Activated CD4-positive, alpha-beta T cell treated with anti-CD3 and anti-CD28 coated beads for 36 hours (primary cell): Measurements from ENCODE around the gene EGLN1. TPM values are rescaled to one million over a fixed set of nuclear protein-coding genes. Genes with fewer than 3 reads are reported as not detected.

Source experiments
- ATAC-seq: fragments of 200-7000 bp; cut with Tn5 transposase; one replicate; pipeline ENCODE4 v1.10.0; 2021; ENCODE audit warnings: mild to moderate bottlenecking, moderate library complexity
- CTCF ChIA-PET: fragments of 350-600 bp; sonication (Branson Sonifier 250); formaldehyde crosslinking; loops from one replicate; lab custom pipeline; 2021; ENCODE audit warnings: antibody characterized with exemption; lab: Charles Lee
- POLR2A ChIA-PET: fragments of 350-600 bp; sonication (Branson Sonifier 250); formaldehyde crosslinking; loops from one replicate; lab custom pipeline; 2021; ENCODE audit warnings: antibody characterized with exemption, inconsistent platforms; lab: Charles Lee
- DNase-seq: peaks from one replicate; pipeline ENCODE4 v3.0.0-alpha.2; 2020
- H3K27ac Mint-ChIP-seq: one replicate; pipeline ENCODE4 v1.8.0; 2021; ENCODE audit warnings: mixed read lengths
- H3K27me3 Mint-ChIP-seq: one replicate; pipeline ENCODE4 v1.8.0; 2021; ENCODE audit warnings: mixed read lengths
- H3K36me3 Mint-ChIP-seq: one replicate; pipeline ENCODE4 v1.8.0; 2021; ENCODE audit warnings: low read depth, mixed read lengths
- H3K4me1 Mint-ChIP-seq: one replicate; pipeline ENCODE4 v1.8.0; 2021; ENCODE audit warnings: mixed read lengths
- H3K4me3 Mint-ChIP-seq: one replicate; pipeline ENCODE4 v1.8.0; 2021; ENCODE audit warnings: mild to moderate bottlenecking, moderate library complexity, mixed read lengths
- H3K9me3 Mint-ChIP-seq: one replicate; pipeline ENCODE4 v1.8.0; 2021; ENCODE audit warnings: low read depth, mixed read lengths
- intact Hi-C, 2 experiments: fragments of 100-400 bp; cut with DNase I in 1 of 2; cut with micrococcal nuclease in 1 of 2; formaldehyde crosslinking; loops; one replicate each; pipeline versions ENCODE4 v1.14.2 to v1.15.1; 2022 to 2024; cut with DNase I, micrococcal nuclease
- total RNA-seq, 2 experiments: library from RNA; stranded (reverse); gene quantifications; one replicate each; pipeline ENCODE4 v1.2.3, GENCODE V29; 2021

EGLN1 gene
- total RNA-seq, 2 experiments from 2014 or later = 31.5 to 43.7 TPM

- H3K27me3 Mint-ChIP-seq = no peaks in the 10 kb centered on the region
- H3K27ac Mint-ChIP-seq = no peak overlapping the region
- H3K4me3 Mint-ChIP-seq = no peak overlapping the region
- intact Hi-C loops = no loop called here
- no peak for ATAC-seq
- DNase-seq = no peak
- no peaks in the 10 kb centered on the region for H3K9me3 Mint-ChIP-seq
- peaks cover 18% of the 10 kb centered on the region for H3K36me3 Mint-ChIP-seq
- peaks cover 25% of the 10 kb centered on the region for H3K4me1 Mint-ChIP-seq
- POLR2A ChIA-PET = no interaction called here
- CTCF ChIA-PET = interaction anchor here (0.7 kb wide), 1 partner anchor 27 kb away, joined by 3 read pairs; no protein-coding TSS in a partner anchor
Measured at GRCh38 chr1:231329483-231329882, 92.6 kb downstream of the EGLN1 start.

GRCh38 chr1:231327617-231328016, 94.5 kb downstream of the EGLN1 start:
- ATAC-seq (no peak), DNase-seq (no peak)
- POLR2A ChIA-PET = no interaction called here
- H3K36me3 Mint-ChIP-seq = peaks cover 8% of the 10 kb centered on the region
- intact Hi-C loops = no loop called here
- H3K9me3 Mint-ChIP-seq = no peaks in the 10 kb centered on the region
- peaks cover 11% of the 10 kb centered on the region for H3K4me1 Mint-ChIP-seq
- no peak overlapping the region for H3K27ac Mint-ChIP-seq
- H3K27me3 Mint-ChIP-seq = no peaks in the 10 kb centered on the region
- CTCF ChIA-PET = no interaction called here
- H3K4me3 Mint-ChIP-seq = no peak overlapping the region

- POLR2A ChIA-PET = no interaction called here
- H3K9me3 Mint-ChIP-seq = no peaks in the 10 kb centered on the region
- DNase-seq (no peak), ATAC-seq (no peak)
- H3K27me3 Mint-ChIP-seq = no peaks in the 10 kb centered on the region
- H3K4me1 Mint-ChIP-seq = peaks cover 4% of the 10 kb centered on the region
- intact Hi-C loops = no loop called here
- H3K4me3 Mint-ChIP-seq = no peak overlapping the region
- CTCF ChIA-PET = no interaction called here
- no peak overlapping the region for H3K27ac Mint-ChIP-seq
- H3K36me3 Mint-ChIP-seq = no peaks in the 10 kb centered on the region
Measured at GRCh38 chr1:231326248-231326647, 95.8 kb downstream of the EGLN1 start.

GRCh38 chr1:231324660-231325059, 97.4 kb downstream of the EGLN1 start:
- DNase-seq (no peak), ATAC-seq (no peak)
- no peaks in the 10 kb centered on the region for H3K9me3 Mint-ChIP-seq
- intact Hi-C loops = no loop called here
- no peak overlapping the region for H3K4me3 Mint-ChIP-seq
- H3K27ac Mint-ChIP-seq = no peak overlapping the region
- ChIA-PET POLR2A (interaction anchor here (0.8 kb wide), 1 partner anchor 13 kb away, joined by 4 read pairs; the partner anchor contains the start of genes EXOC8 and SPRTN), CTCF (no interaction called here)
- peaks cover 2% of the 10 kb centered on the region for H3K4me1 Mint-ChIP-seq
- H3K27me3 Mint-ChIP-seq = no peaks in the 10 kb centered on the region
- no peaks in the 10 kb centered on the region for H3K36me3 Mint-ChIP-seq

- Mint-ChIP-seq H3K36me3 (no peaks in the 10 kb centered on the region), H3K27me3 (no peaks in the 10 kb centered on the region), H3K9me3 (no peaks in the 10 kb centered on the region), H3K4me3 (no peak overlapping the region), H3K4me1 (no peaks in the 10 kb centered on the region), H3K27ac (no peak overlapping the region)
- POLR2A ChIA-PET = no interaction called here
- ATAC-seq (no peak), DNase-seq (no peak)
- CTCF ChIA-PET = no interaction called here
- intact Hi-C loops = no loop called here
Measured at GRCh38 chr1:231322880-231323530, 99.1 kb downstream of the EGLN1 start.

GRCh38 chr1:231319080-231319479, 103.0 kb downstream of the EGLN1 start:
- no peaks in the 10 kb centered on the region for H3K27me3 Mint-ChIP-seq
- CTCF ChIA-PET = interaction anchor here (0.6 kb wide), 1 partner anchor 127 kb away, joined by 5 read pairs; no protein-coding TSS in a partner anchor
- DNase-seq (no peak), ATAC-seq (no peak)
- no peaks in the 10 kb centered on the region for H3K4me1 Mint-ChIP-seq
- no peaks in the 10 kb centered on the region for H3K9me3 Mint-ChIP-seq
- intact Hi-C loops = no loop called here
- H3K4me3 Mint-ChIP-seq = no peak overlapping the region
- no peak overlapping the region for H3K27ac Mint-ChIP-seq
- POLR2A ChIA-PET = interaction anchor here (0.5 kb wide), 1 partner anchor 295 kb away, joined by 4 read pairs; no protein-coding TSS in a partner anchor
- no peaks in the 10 kb centered on the region for H3K36me3 Mint-ChIP-seq

- no peak overlapping the region for H3K4me3 Mint-ChIP-seq
- DNase-seq (no peak), ATAC-seq (no peak)
- H3K27me3 Mint-ChIP-seq = no peaks in the 10 kb centered on the region
- no peaks in the 10 kb centered on the region for H3K4me1 Mint-ChIP-seq
- no peaks in the 10 kb centered on the region for H3K36me3 Mint-ChIP-seq
- H3K27ac Mint-ChIP-seq = no peak overlapping the region
- no peaks in the 10 kb centered on the region for H3K9me3 Mint-ChIP-seq
- ChIA-PET POLR2A (interaction anchor here (0.5 kb wide), 1 partner anchor 294 kb away, joined by 4 read pairs; no protein-coding TSS in a partner anchor), CTCF (interaction anchor here (0.9 kb wide), 1 partner anchor 17 kb away, joined by 3 read pairs; no protein-coding TSS in a partner anchor)
- intact Hi-C loops = no loop called here
Measured at GRCh38 chr1:231318568-231318967, 103.5 kb downstream of the EGLN1 start.

- Mint-ChIP-seq H3K27ac (no peak overlapping the region), H3K4me1 (no peaks in the 10 kb centered on the region), H3K36me3 (no peaks in the 10 kb centered on the region), H3K27me3 (no peaks in the 10 kb centered on the region), H3K9me3 (no peaks in the 10 kb centered on the region), H3K4me3 (no peak overlapping the region)
- POLR2A ChIA-PET = no interaction called here
- intact Hi-C loops = no loop called here
- DNase-seq (no peak), ATAC-seq (no peak)
- CTCF ChIA-PET = interaction anchor here (0.9 to 1.6 kb wide), 4 partner anchors 18 to 272 kb away, joined by 3 to 4 read pairs (median 4); no protein-coding TSS in a partner anchor
Measured at GRCh38 chr1:231318015-231318355, 104.1 kb downstream of the EGLN1 start.

- intact Hi-C loops = no loop called here
- ATAC-seq (no peak), DNase-seq (no peak)
- H3K4me3 Mint-ChIP-seq = no peak overlapping the region
- H3K36me3 Mint-ChIP-seq = no peaks in the 10 kb centered on the region
- H3K27ac Mint-ChIP-seq = no peak overlapping the region
- H3K4me1 Mint-ChIP-seq = no peaks in the 10 kb centered on the region
- H3K9me3 Mint-ChIP-seq = no peaks in the 10 kb centered on the region
- ChIA-PET POLR2A (no interaction called here), CTCF (interaction anchor here (0.7 to 2.6 kb wide), 7 partner anchors 16 to 286 kb away, joined by 3 to 10 read pairs (median 4); no protein-coding TSS in a partner anchor)
- no peaks in the 10 kb centered on the region for H3K27me3 Mint-ChIP-seq
Measured at GRCh38 chr1:231317306-231318014, 104.6 kb downstream of the EGLN1 start.

GRCh38 chr1:231315887-231316286, 106.2 kb downstream of the EGLN1 start:
- no peak overlapping the region for H3K27ac Mint-ChIP-seq
- no peaks in the 10 kb centered on the region for H3K4me1 Mint-ChIP-seq
- no peak overlapping the region for H3K4me3 Mint-ChIP-seq
- H3K9me3 Mint-ChIP-seq = no peaks in the 10 kb centered on the region
- intact Hi-C loops = loop anchor here in 1 of 2 experiments (1.0 kb wide), 1 partner anchor 288 kb away; no protein-coding TSS in a partner anchor
- DNase-seq (peak; percentile 74), ATAC-seq (peak; percentile 91)
- POLR2A ChIA-PET = no interaction called here
- CTCF ChIA-PET = interaction anchor here (0.6 to 2.7 kb wide), 15 partner anchors 11 to 290 kb away, joined by 3 to 15 read pairs (median 4); partner anchors contain the start of genes EXOC8 and SPRTN
- H3K27me3 Mint-ChIP-seq = no peaks in the 10 kb centered on the region
- no peaks in the 10 kb centered on the region for H3K36me3 Mint-ChIP-seq
